ENCODE results near the gene CDH20.

Gene CDH20

GRCh38 chr18:61329398-61329797 is 3.8 kb upstream of the CDH20 start:
- H3K27me3 ChIP-seq (ENCODE audit: control insufficient read depth, insufficient read depth, low read length), result peaks cover 13% of the 10 kb centered on the region
- H3K4me3 ChIP-seq (ENCODE audit: low read depth, low read length), result no peak overlapping the region
- H3K36me3 ChIP-seq (ENCODE audit: control insufficient read depth, insufficient read depth, low read length), result no peaks in the 10 kb centered on the region
- no peaks in the 10 kb centered on the region for H3K4me1 ChIP-seq (ENCODE audit: control insufficient read depth, insufficient read depth, low read length)
- no peaks in the 10 kb centered on the region for H3K9me3 ChIP-seq (ENCODE audit: control insufficient read depth, insufficient read depth, low read length)
- no peak overlapping the region for H3K9ac ChIP-seq (ENCODE audit: low read depth, low read length)

GRCh38 chr18:61331051-61331450 is 2.2 kb upstream of the CDH20 start:
- no peaks in the 10 kb centered on the region for H3K9me3 ChIP-seq (ENCODE audit: control insufficient read depth, insufficient read depth, low read length)
- no peaks in the 10 kb centered on the region for H3K4me1 ChIP-seq (ENCODE audit: control insufficient read depth, insufficient read depth, low read length)
- peaks cover 29% of the 10 kb centered on the region for H3K27me3 ChIP-seq (ENCODE audit: control insufficient read depth, insufficient read depth, low read length)

GRCh38 chr18:61333746-61334490 is 688 bp downstream of the CDH20 start:
- Histone ChIP-seq H3K9me3 (ENCODE audit: control insufficient read depth, insufficient read depth, low read length) (no peaks in the 10 kb centered on the region), H3K36me3 (ENCODE audit: control insufficient read depth, insufficient read depth, low read length) (no peaks in the 10 kb centered on the region), H3K27me3 (ENCODE audit: control insufficient read depth, insufficient read depth, low read length) (peaks cover 36% of the 10 kb centered on the region), H3K4me3 (ENCODE audit: low read depth, low read length) (peak overlapping the region; percentile 73), H3K9ac (ENCODE audit: low read depth, low read length) (no peak overlapping the region), H3K4me1 (ENCODE audit: control insufficient read depth, insufficient read depth, low read length) (no peaks in the 10 kb centered on the region)

More at GRCh38 chr18:61331051-61331450, 2.2 kb upstream of the CDH20 start:
- Histone ChIP-seq H3K9ac (ENCODE audit: low read depth, low read length) (no peak overlapping the region), H3K36me3 (ENCODE audit: control insufficient read depth, insufficient read depth, low read length) (no peaks in the 10 kb centered on the region), H3K4me3 (ENCODE audit: low read depth, low read length) (no peak overlapping the region)

- Histone ChIP-seq H3K4me1 (ENCODE audit: control insufficient read depth, insufficient read depth, low read length) (no peaks in the 10 kb centered on the region), H3K9me3 (ENCODE audit: control insufficient read depth, insufficient read depth, low read length) (no peaks in the 10 kb centered on the region), H3K27me3 (ENCODE audit: control insufficient read depth, insufficient read depth, low read length) (peaks cover 36% of the 10 kb centered on the region), H3K36me3 (ENCODE audit: control insufficient read depth, insufficient read depth, low read length) (no peaks in the 10 kb centered on the region), H3K9ac (ENCODE audit: low read depth, low read length) (no peak overlapping the region), H3K4me3 (ENCODE audit: low read depth, low read length) (peak overlapping the region; percentile 73)
These were observed 1.2 kb downstream of the CDH20 start for GRCh38 chr18:61334491-61334850.

GRCh38 chr18:61334951-61335683 is 1.9 kb downstream of the CDH20 start:
- H3K27me3 ChIP-seq (ENCODE audit: control insufficient read depth, insufficient read depth, low read length), result peaks cover 36% of the 10 kb centered on the region
- H3K9me3 ChIP-seq (ENCODE audit: control insufficient read depth, insufficient read depth, low read length), result no peaks in the 10 kb centered on the region
- no peaks in the 10 kb centered on the region for H3K36me3 ChIP-seq (ENCODE audit: control insufficient read depth, insufficient read depth, low read length)
- H3K4me3 ChIP-seq (ENCODE audit: low read depth, low read length), result peak overlapping the region; percentile 73
- H3K9ac ChIP-seq (ENCODE audit: low read depth, low read length), result no peak overlapping the region
- H3K4me1 ChIP-seq (ENCODE audit: control insufficient read depth, insufficient read depth, low read length), result no peaks in the 10 kb centered on the region

GRCh38 chr18:61335684-61336555 is 2.7 kb downstream of the CDH20 start:
- no peak overlapping the region for H3K9ac ChIP-seq (ENCODE audit: low read depth, low read length)

GRCh38 chr18:61336766-61337165 is 3.5 kb downstream of the CDH20 start:
- Histone ChIP-seq H3K4me3 (ENCODE audit: low read depth, low read length) (no peak overlapping the region), H3K36me3 (ENCODE audit: control insufficient read depth, insufficient read depth, low read length) (no peaks in the 10 kb centered on the region), H3K9ac (ENCODE audit: low read depth, low read length) (no peak overlapping the region), H3K4me1 (ENCODE audit: control insufficient read depth, insufficient read depth, low read length) (no peaks in the 10 kb centered on the region), H3K27me3 (ENCODE audit: control insufficient read depth, insufficient read depth, low read length) (peaks cover 32% of the 10 kb centered on the region), H3K9me3 (ENCODE audit: control insufficient read depth, insufficient read depth, low read length) (no peaks in the 10 kb centered on the region)

More at GRCh38 chr18:61335684-61336555, 2.7 kb downstream of the CDH20 start:
- H3K36me3 ChIP-seq (ENCODE audit: control insufficient read depth, insufficient read depth, low read length), result no peaks in the 10 kb centered on the region
- no peaks in the 10 kb centered on the region for H3K9me3 ChIP-seq (ENCODE audit: control insufficient read depth, insufficient read depth, low read length)
- peaks cover 36% of the 10 kb centered on the region for H3K27me3 ChIP-seq (ENCODE audit: control insufficient read depth, insufficient read depth, low read length)
- H3K4me1 ChIP-seq (ENCODE audit: control insufficient read depth, insufficient read depth, low read length), result no peaks in the 10 kb centered on the region
- no peak overlapping the region for H3K4me3 ChIP-seq (ENCODE audit: low read depth, low read length)

- Histone ChIP-seq H3K27me3 (ENCODE audit: control insufficient read depth, insufficient read depth, low read length) (peaks cover 26% of the 10 kb centered on the region), H3K4me3 (ENCODE audit: low read depth, low read length) (no peak overlapping the region), H3K9ac (ENCODE audit: low read depth, low read length) (no peak overlapping the region), H3K4me1 (ENCODE audit: control insufficient read depth, insufficient read depth, low read length) (no peaks in the 10 kb centered on the region), H3K9me3 (ENCODE audit: control insufficient read depth, insufficient read depth, low read length) (no peaks in the 10 kb centered on the region), H3K36me3 (ENCODE audit: control insufficient read depth, insufficient read depth, low read length) (no peaks in the 10 kb centered on the region)
These were observed 4.3 kb downstream of the CDH20 start for GRCh38 chr18:61337527-61337926.

- no peak overlapping the region for H3K9ac ChIP-seq (ENCODE audit: low read depth, low read length)
- no peak overlapping the region for H3K4me3 ChIP-seq (ENCODE audit: low read depth, low read length)
- peaks cover 16% of the 10 kb centered on the region for H3K27me3 ChIP-seq (ENCODE audit: control insufficient read depth, insufficient read depth, low read length)
- H3K4me1 ChIP-seq (ENCODE audit: control insufficient read depth, insufficient read depth, low read length), result no peaks in the 10 kb centered on the region
- H3K9me3 ChIP-seq (ENCODE audit: control insufficient read depth, insufficient read depth, low read length), result no peaks in the 10 kb centered on the region
- H3K36me3 ChIP-seq (ENCODE audit: control insufficient read depth, insufficient read depth, low read length), result no peaks in the 10 kb centered on the region
These were observed 6.9 kb downstream of the CDH20 start for GRCh38 chr18:61340148-61340547.

GRCh38 chr18:61348230-61348629 is 15.0 kb downstream of the CDH20 start:
- H3K4me3 ChIP-seq (ENCODE audit: low read depth, low read length), result no peak overlapping the region
- H3K27me3 ChIP-seq (ENCODE audit: control insufficient read depth, insufficient read depth, low read length), result no peaks in the 10 kb centered on the region
- H3K4me1 ChIP-seq (ENCODE audit: control insufficient read depth, insufficient read depth, low read length), result no peaks in the 10 kb centered on the region
- H3K9me3 ChIP-seq (ENCODE audit: control insufficient read depth, insufficient read depth, low read length), result no peaks in the 10 kb centered on the region
- H3K9ac ChIP-seq (ENCODE audit: low read depth, low read length), result no peak overlapping the region
- H3K36me3 ChIP-seq (ENCODE audit: control insufficient read depth, insufficient read depth, low read length), result no peaks in the 10 kb centered on the region

- Histone ChIP-seq H3K4me3 (ENCODE audit: low read depth, low read length) (no peak overlapping the region), H3K9me3 (ENCODE audit: control insufficient read depth, insufficient read depth, low read length) (no peaks in the 10 kb centered on the region), H3K4me1 (ENCODE audit: control insufficient read depth, insufficient read depth, low read length) (no peaks in the 10 kb centered on the region), H3K36me3 (ENCODE audit: control insufficient read depth, insufficient read depth, low read length) (no peaks in the 10 kb centered on the region), H3K27me3 (ENCODE audit: control insufficient read depth, insufficient read depth, low read length) (no peaks in the 10 kb centered on the region), H3K9ac (ENCODE audit: low read depth, low read length) (no peak overlapping the region)
These were observed 17.3 kb downstream of the CDH20 start for GRCh38 chr18:61350578-61350977.
